Activated T-cell treated with anti-CD3 and anti-CD28 coated beads, Interleukin-2, amount 50 U/mL, for 1 hour (primary cell): ENCODE data around the gene THAP11.

Source experiments
- DNase-seq: peaks from one replicate; pipeline ENCODE4 v3.0.0-alpha.2; 2020

The THAP11 gene

GRCh38 chr16:67841816-67842508 lies at the start of gene THAP11:
Gene THAP11, plus strand, starts transcription at chr16:67842320. Its CDS starts 235 bp downstream, at chr16:67842555.
- DNase-seq, result peak; percentile 96

- no peak for DNase-seq
These were observed 45.9 kb upstream of the THAP11 start for GRCh38 chr16:67796099-67796718.

GRCh38 chr16:67800338-67800926 lies 41.7 kb upstream of the THAP11 start:
- no peak for DNase-seq

- DNase-seq, result no peak
These were observed 40.9 kb upstream of the THAP11 start for GRCh38 chr16:67801241-67801640.

GRCh38 chr16:67801883-67802282 lies 40.2 kb upstream of the THAP11 start:
- DNase-seq, result no peak

GRCh38 chr16:67803894-67804293 lies 38.2 kb upstream of the THAP11 start:
- no peak for DNase-seq

GRCh38 chr16:67804853-67805542 lies 37.1 kb upstream of the THAP11 start:
- no peak for DNase-seq

GRCh38 chr16:67805718-67806427 lies 36.2 kb upstream of the THAP11 start:
- DNase-seq, result no peak

GRCh38 chr16:67806428-67807147 lies 35.5 kb upstream of the THAP11 start, which contains the start of the genes RANBP10 and TSNAXIP1:
Gene RANBP10, minus strand, starts transcription at chr16:67806560. Its CDS starts 24 bp downstream, at chr16:67806536.
Gene TSNAXIP1, plus strand, starts transcription at chr16:67806889. Its CDS starts 261 bp downstream, at chr16:67807150.
- peak; percentile 91 for DNase-seq

GRCh38 chr16:67807148-67807682 lies 34.9 kb upstream of the THAP11 start:
- no peak for DNase-seq

- no peak for DNase-seq
These were observed 30.2 kb upstream of the THAP11 start for GRCh38 chr16:67811899-67812298.

- no peak for DNase-seq
These were observed 27.6 kb upstream of the THAP11 start for GRCh38 chr16:67814567-67814966.

GRCh38 chr16:67820608-67821259 lies 21.4 kb upstream of the THAP11 start:
- DNase-seq, result no peak

GRCh38 chr16:67822511-67822910 lies 19.6 kb upstream of the THAP11 start:
- DNase-seq, result no peak

- no peak for DNase-seq
These were observed 17.0 kb upstream of the THAP11 start for GRCh38 chr16:67825119-67825518.

GRCh38 chr16:67825906-67826305 lies 16.2 kb upstream of the THAP11 start:
- DNase-seq, result no peak

- DNase-seq, result no peak
These were observed 13.5 kb upstream of the THAP11 start for GRCh38 chr16:67828651-67829050.

GRCh38 chr16:67833030-67833414 lies 9.1 kb upstream of the THAP11 start:
- DNase-seq, result no peak

- DNase-seq, result peak; percentile 92
These were observed 8.5 kb upstream of the THAP11 start for GRCh38 chr16:67833415-67834241.

GRCh38 chr16:67834242-67834614 lies 7.9 kb upstream of the THAP11 start:
- no peak for DNase-seq
